OCI-LY1 (cell line): ENCODE data around the gene NALF2.

Source experiments
- H2AFZ ChIP-seq: fragments of 200-600 bp; sonication (generic), shearing (Covaris generic); 2 replicates; pipeline ENCODE4 v1.6.0; 2014; ENCODE audit warnings: antibody characterized with exemption, mild to moderate bottlenecking, low read length
- H3F3A ChIP-seq: fragments of 200-600 bp; sonication (generic), shearing (Covaris generic); 2 replicates; pipeline ENCODE4 v1.6.0; 2014; ENCODE audit warnings: mild to moderate bottlenecking, antibody characterized with exemption, low read length, moderate library complexity; ENCODE audit not compliant: insufficient read depth
- H3K27ac ChIP-seq: fragments of 200-600 bp; sonication (generic); 2 replicates; pipeline ENCODE4 v1.5.1; 2014; ENCODE audit warnings: low read length, mixed run types, mild to moderate bottlenecking, low read depth; ENCODE audit not compliant: poor library complexity, severe bottlenecking
- H3K27me3 ChIP-seq: fragments of 200-600 bp; sonication (generic); 2 replicates; pipeline ENCODE4 v1.6.0; 2014; ENCODE audit warnings: antibody characterized with exemption, mild to moderate bottlenecking, low read length, moderate library complexity; ENCODE audit not compliant: insufficient read depth
- H3K36me3 ChIP-seq: fragments of 200-600 bp; sonication (generic); 2 replicates; pipeline ENCODE4 v1.6.1; 2014; ENCODE audit warnings: mild to moderate bottlenecking, antibody characterized with exemption, low read length, moderate library complexity, mixed read lengths; ENCODE audit not compliant: insufficient read depth
- H3K4me1 ChIP-seq: fragments of 200-600 bp; sonication (generic); 2 replicates; pipeline ENCODE4 v1.5.1; 2014; ENCODE audit warnings: mild to moderate bottlenecking, low read length, moderate library complexity; ENCODE audit not compliant: insufficient read depth, severe bottlenecking
- H3K4me2 ChIP-seq: fragments of 200-600 bp; sonication (generic), shearing (Covaris generic); 2 replicates; pipeline ENCODE4 v1.6.1; 2014; ENCODE audit warnings: low read length
- H3K4me3 ChIP-seq: fragments of 200-600 bp; sonication (generic); 2 replicates; pipeline ENCODE4 v1.5.1; 2014; ENCODE audit warnings: low read length, low read depth, mild to moderate bottlenecking, mixed read lengths; ENCODE audit not compliant: poor library complexity, severe bottlenecking
- H3K79me2 ChIP-seq: fragments of 200-600 bp; shearing (Covaris generic); 2 replicates; pipeline ENCODE4 v1.6.1; 2016; ENCODE audit warnings: mixed run types, low read length, mixed read lengths; ENCODE audit not compliant: insufficient read depth
- H3K9ac ChIP-seq: fragments of 200-600 bp; sonication (generic), shearing (Covaris generic); 2 replicates; pipeline ENCODE4 v1.6.1; 2014; ENCODE audit warnings: mild to moderate bottlenecking, low read length, mixed read lengths
- H3K9me2 ChIP-seq: fragments of 200-600 bp; sonication (generic), shearing (Covaris generic); 2 replicates; pipeline ENCODE4 v1.6.1; 2014; ENCODE audit warnings: low read depth, mild to moderate bottlenecking, low read length, mixed read lengths
- H3K9me3 ChIP-seq: fragments of 200-600 bp; shearing (Covaris generic); 2 replicates; pipeline ENCODE4 v1.6.1; 2014; ENCODE audit warnings: low read length, mixed read lengths
- H4K20me1 ChIP-seq: fragments of 200-600 bp; sonication (generic), shearing (Covaris generic); 2 replicates; pipeline ENCODE4 v1.6.0; 2016; ENCODE audit warnings: mild to moderate bottlenecking, low read length; ENCODE audit not compliant: insufficient read depth
- EZH2 ChIP-seq: fragments of 200-600 bp; sonication (generic), shearing (Covaris generic); IDR thresholded peaks from 2 replicates; pipeline ENCODE4 v1.8.0; 2017; ENCODE audit warnings: borderline replicate concordance, mixed run types, mild to moderate bottlenecking, antibody characterized with exemption, low read length, moderate library complexity, mixed read lengths
- TF ChIP-seq, protein P1 (sequence below): fragments of 200-600 bp; sonication (generic), shearing (Covaris generic); IDR thresholded peaks from 2 replicates; pipeline ENCODE4 v1.5.1; 2017; ENCODE audit warnings: mild to moderate bottlenecking, antibody characterized with exemption, low read length, moderate library complexity, mixed read lengths

NALF2 gene

DNA sequence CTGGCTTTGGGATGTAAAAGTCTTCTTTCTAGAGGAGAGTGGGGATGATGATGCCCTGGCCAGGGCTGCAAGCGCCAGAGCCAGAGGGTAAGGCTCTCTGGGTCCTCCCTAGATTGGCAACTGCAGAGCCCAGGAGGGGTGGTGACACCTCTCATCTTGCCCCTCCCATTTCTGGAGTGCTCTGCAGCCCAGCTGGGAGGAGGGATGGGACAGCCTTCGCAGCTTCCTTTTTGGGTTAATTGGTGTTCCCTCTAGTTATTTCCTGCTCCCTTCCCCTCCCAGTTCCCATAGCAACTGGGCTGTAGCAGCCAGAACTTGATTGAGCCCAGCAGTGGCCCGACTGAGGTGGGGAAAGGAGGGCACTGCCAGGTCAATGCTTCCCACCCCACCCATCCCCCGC lies 19.2 kb downstream of the NALF2 start:
- no peaks in the 10 kb centered on the region for H3K9me3 ChIP-seq
- H3K27ac ChIP-seq = no peak overlapping the region
- H3F3A ChIP-seq = no peaks in the 10 kb centered on the region
- H3K9me2 ChIP-seq = no peaks in the 10 kb centered on the region
- no peaks in the 10 kb centered on the region for H3K4me1 ChIP-seq
- no peak overlapping the region for H3K9ac ChIP-seq
- no peaks in the 10 kb centered on the region for H4K20me1 ChIP-seq
- no peaks in the 10 kb centered on the region for H3K36me3 ChIP-seq
- H2AFZ ChIP-seq = no peak overlapping the region
- no peaks in the 10 kb centered on the region for H3K27me3 ChIP-seq
- no peak overlapping the region for H3K4me3 ChIP-seq
- H3K4me2 ChIP-seq = no peak overlapping the region
- H3K79me2 ChIP-seq = no peaks in the 10 kb centered on the region
- no peak for TF ChIP-seq EZH2
- TF ChIP-seq, protein P1, sequence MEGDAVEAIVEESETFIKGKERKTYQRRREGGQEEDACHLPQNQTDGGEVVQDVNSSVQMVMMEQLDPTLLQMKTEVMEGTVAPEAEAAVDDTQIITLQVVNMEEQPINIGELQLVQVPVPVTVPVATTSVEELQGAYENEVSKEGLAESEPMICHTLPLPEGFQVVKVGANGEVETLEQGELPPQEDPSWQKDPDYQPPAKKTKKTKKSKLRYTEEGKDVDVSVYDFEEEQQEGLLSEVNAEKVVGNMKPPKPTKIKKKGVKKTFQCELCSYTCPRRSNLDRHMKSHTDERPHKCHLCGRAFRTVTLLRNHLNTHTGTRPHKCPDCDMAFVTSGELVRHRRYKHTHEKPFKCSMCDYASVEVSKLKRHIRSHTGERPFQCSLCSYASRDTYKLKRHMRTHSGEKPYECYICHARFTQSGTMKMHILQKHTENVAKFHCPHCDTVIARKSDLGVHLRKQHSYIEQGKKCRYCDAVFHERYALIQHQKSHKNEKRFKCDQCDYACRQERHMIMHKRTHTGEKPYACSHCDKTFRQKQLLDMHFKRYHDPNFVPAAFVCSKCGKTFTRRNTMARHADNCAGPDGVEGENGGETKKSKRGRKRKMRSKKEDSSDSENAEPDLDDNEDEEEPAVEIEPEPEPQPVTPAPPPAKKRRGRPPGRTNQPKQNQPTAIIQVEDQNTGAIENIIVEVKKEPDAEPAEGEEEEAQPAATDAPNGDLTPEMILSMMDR = no peak

DNA sequence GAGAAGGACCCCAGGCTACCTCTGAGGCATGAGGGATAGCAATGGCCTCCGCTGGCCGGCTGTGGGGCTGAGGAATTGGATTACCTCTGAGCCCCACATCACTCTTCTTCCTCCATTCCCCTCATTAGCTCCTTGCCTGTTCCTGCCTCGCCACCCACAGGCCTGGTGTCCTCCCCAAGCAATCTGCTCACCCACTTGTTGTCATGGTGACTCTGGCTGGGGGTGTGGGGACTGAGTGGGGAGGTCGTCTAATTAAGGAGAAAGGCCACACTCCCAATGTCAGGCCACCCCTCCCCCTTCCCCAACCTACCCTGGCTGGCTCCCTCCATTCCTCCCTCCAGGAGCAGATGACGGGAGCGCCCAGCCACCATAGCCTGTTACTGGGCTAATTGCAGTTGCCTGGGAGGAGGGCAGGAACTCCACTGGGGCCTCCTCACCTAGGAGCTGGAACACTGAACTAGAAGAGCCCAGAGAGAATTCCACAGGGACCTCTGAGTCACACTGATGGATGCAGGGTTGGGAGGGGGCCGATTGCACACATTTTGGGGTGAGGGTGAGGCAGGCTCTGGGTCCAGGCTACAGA lies 20.7 kb downstream of the NALF2 start:
- H3K4me2 ChIP-seq = no peak overlapping the region
- no peak overlapping the region for H3K4me3 ChIP-seq
- H3K27me3 ChIP-seq = no peaks in the 10 kb centered on the region
- H3K79me2 ChIP-seq = no peaks in the 10 kb centered on the region
- no peaks in the 10 kb centered on the region for H3K4me1 ChIP-seq
- H2AFZ ChIP-seq = no peak overlapping the region
- H3K9me3 ChIP-seq = no peaks in the 10 kb centered on the region
- H3K9ac ChIP-seq = no peak overlapping the region
- H3F3A ChIP-seq = no peaks in the 10 kb centered on the region
- H3K36me3 ChIP-seq = no peaks in the 10 kb centered on the region
- no peaks in the 10 kb centered on the region for H4K20me1 ChIP-seq
- H3K27ac ChIP-seq = no peak overlapping the region
- no peaks in the 10 kb centered on the region for H3K9me2 ChIP-seq
- TF ChIP-seq, protein P1 = no peak
- TF ChIP-seq EZH2 = no peak

DNA sequence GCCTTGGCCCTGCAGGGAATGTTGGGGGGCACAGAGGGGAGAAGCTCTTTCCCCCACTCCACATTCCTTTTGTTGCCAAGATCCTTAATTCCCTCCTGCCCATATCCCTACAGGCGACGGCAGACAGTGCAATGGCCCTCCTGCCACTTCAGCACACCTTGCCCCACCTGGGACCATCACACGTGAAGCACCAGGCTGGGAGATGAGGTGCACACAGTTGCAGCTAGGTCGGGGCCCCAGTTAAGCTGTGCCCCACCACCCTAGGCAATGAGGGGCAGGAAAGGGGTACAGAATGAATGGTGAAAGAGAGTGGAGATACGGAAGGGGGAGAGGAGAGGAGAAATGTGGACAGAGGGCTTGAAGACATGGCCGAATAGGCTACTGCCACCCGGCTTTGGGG lies 26.2 kb downstream of the NALF2 start:
- no peak for TF ChIP-seq EZH2
- TF ChIP-seq, protein P1 = no peak
- Histone ChIP-seq H3F3A (no peaks in the 10 kb centered on the region), H4K20me1 (no peaks in the 10 kb centered on the region), H3K9me3 (no peaks in the 10 kb centered on the region), H3K4me3 (no peak overlapping the region), H3K9ac (no peak overlapping the region), H3K27ac (no peak overlapping the region), H3K36me3 (no peaks in the 10 kb centered on the region), H3K4me2 (no peak overlapping the region), H3K4me1 (no peaks in the 10 kb centered on the region), H2AFZ (no peak overlapping the region), H3K27me3 (no peaks in the 10 kb centered on the region), H3K79me2 (no peaks in the 10 kb centered on the region), H3K9me2 (no peaks in the 10 kb centered on the region)
